HG03108 (cell line): ENCODE results near the gene CLCC1.
"Not testable (repeated sequence)": the region's sequence is repeated elsewhere in the genome, so short reads cannot be mapped to it uniquely, and the experiment has no call there.

ENCODE experiments used
- ATAC-seq: cut with Tn5 transposase; IDR thresholded peaks from one replicate; pipeline ENCODE4 v1.9.1; 2021; ENCODE audit warnings: moderate library complexity; ENCODE audit not compliant: unreplicated experiment

Gene CLCC1

GRCh38 chr1:108963052-108963686 is at the start of gene CLCC1:
CLCC1 (minus strand) TSS chr1:108963484; CDS start chr1:108950437, 13,047 bp downstream.
- ATAC-seq: peak; percentile 95

GRCh38 chr1:109011335-109011734 is 48.1 kb upstream of the CLCC1 start:
- ATAC-seq: no peak

GRCh38 chr1:108996622-108997021 is 33.3 kb upstream of the CLCC1 start:
- ATAC-seq: not testable (repeated sequence)

- no peak for ATAC-seq
These were observed 19.8 kb upstream of the CLCC1 start for GRCh38 chr1:108983114-108983513.

GRCh38 chr1:108976658-108977057 is 13.4 kb upstream of the CLCC1 start:
- no peak for ATAC-seq

GRCh38 chr1:108972951-108973350 is 9.7 kb upstream of the CLCC1 start:
- ATAC-seq: no peak

GRCh38 chr1:108969346-108969745 is 6.1 kb upstream of the CLCC1 start:
- no peak for ATAC-seq

- no peak for ATAC-seq
These were observed 618 bp downstream of the CLCC1 start for GRCh38 chr1:108962681-108963051.

- ATAC-seq: no peak
These were observed 1.4 kb downstream of the CLCC1 start for GRCh38 chr1:108961752-108962486.

GRCh38 chr1:108961198-108961597 is 2.1 kb downstream of the CLCC1 start:
- ATAC-seq: no peak

- no peak for ATAC-seq
These were observed 2.6 kb downstream of the CLCC1 start for GRCh38 chr1:108960719-108961118.

- no peak for ATAC-seq
These were observed 5.4 kb downstream of the CLCC1 start for GRCh38 chr1:108957888-108958287.

GRCh38 chr1:108955881-108956280 is 7.4 kb downstream of the CLCC1 start:
- no peak for ATAC-seq

GRCh38 chr1:108955111-108955510 is 8.2 kb downstream of the CLCC1 start:
- no peak for ATAC-seq

- ATAC-seq: no peak
These were observed 9.8 kb downstream of the CLCC1 start for GRCh38 chr1:108953452-108953851.

GRCh38 chr1:108951242-108951641 is 12.0 kb downstream of the CLCC1 start:
- no peak for ATAC-seq

- ATAC-seq: no peak
These were observed 14.2 kb downstream of the CLCC1 start for GRCh38 chr1:108949044-108949443.

GRCh38 chr1:108947871-108948525 is 15.3 kb downstream of the CLCC1 start:
- no peak for ATAC-seq

- ATAC-seq: no peak
These were observed 27.1 kb downstream of the CLCC1 start for GRCh38 chr1:108936170-108936569.

GRCh38 chr1:108933944-108934343 is 29.3 kb downstream of the CLCC1 start:
- no peak for ATAC-seq

- not testable (repeated sequence) for ATAC-seq
These were observed 35.7 kb downstream of the CLCC1 start for GRCh38 chr1:108927565-108927964.

GRCh38 chr1:108925920-108926319 is 37.4 kb downstream of the CLCC1 start:
- ATAC-seq: no peak
